GM13977 (cell line): ENCODE results near the gene NAT16.
A peak's percentile ranks its signal among the peaks of the same experiment; 100 is the strongest.

Experiments used
- DNase-seq: peaks from one replicate; pipeline ENCODE4 v3.0.0; 2012; ENCODE audit warnings: low spot score
- in situ Hi-C: fragments of 300-500 bp; cut with MboI; formaldehyde crosslinking; loops from one replicate; pipeline ENCODE4 v1.12.0; 2022; ENCODE audit warnings: low sequenced_read_pairs, low pct_unique_long_range_greater_than_20kb, mixed read lengths, inconsistent platforms; ENCODE audit not compliant: unreplicated experiment
- TF ChIP-seq, protein P1 (sequence below): IDR thresholded peaks from 2 replicates; pipeline ENCODE4 v1.5.1; 2012; ENCODE audit warnings: mild to moderate bottlenecking, control low read depth; ENCODE audit not compliant: insufficient read depth; ENCODE audit errors: extremely low read depth, missing control alignments

NAT16 gene

DNA sequence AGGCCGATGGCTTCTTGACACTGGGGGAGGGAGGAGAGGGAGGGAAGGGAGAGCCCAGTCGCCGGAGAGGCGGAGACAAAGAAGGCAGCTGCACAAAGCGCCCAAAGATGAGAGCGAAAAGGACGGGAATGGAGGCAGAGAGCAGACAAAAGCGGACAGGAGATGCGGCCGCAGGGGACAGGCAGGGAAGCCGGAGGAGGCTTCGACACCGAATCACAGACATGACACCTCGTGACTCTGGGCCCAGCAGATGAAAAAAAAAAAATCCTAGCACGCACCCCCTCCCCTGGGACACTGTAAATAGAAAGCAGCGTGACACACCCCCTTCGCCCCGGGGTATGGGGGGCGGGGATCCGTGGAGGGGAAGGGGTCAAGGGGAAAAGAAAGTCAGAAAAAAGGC lies 976 bp downstream of the NAT16 start:
- DNase-seq: no peak
- in situ Hi-C loops: no loop called here
- TF ChIP-seq, protein P1, sequence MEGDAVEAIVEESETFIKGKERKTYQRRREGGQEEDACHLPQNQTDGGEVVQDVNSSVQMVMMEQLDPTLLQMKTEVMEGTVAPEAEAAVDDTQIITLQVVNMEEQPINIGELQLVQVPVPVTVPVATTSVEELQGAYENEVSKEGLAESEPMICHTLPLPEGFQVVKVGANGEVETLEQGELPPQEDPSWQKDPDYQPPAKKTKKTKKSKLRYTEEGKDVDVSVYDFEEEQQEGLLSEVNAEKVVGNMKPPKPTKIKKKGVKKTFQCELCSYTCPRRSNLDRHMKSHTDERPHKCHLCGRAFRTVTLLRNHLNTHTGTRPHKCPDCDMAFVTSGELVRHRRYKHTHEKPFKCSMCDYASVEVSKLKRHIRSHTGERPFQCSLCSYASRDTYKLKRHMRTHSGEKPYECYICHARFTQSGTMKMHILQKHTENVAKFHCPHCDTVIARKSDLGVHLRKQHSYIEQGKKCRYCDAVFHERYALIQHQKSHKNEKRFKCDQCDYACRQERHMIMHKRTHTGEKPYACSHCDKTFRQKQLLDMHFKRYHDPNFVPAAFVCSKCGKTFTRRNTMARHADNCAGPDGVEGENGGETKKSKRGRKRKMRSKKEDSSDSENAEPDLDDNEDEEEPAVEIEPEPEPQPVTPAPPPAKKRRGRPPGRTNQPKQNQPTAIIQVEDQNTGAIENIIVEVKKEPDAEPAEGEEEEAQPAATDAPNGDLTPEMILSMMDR: no peak

DNA sequence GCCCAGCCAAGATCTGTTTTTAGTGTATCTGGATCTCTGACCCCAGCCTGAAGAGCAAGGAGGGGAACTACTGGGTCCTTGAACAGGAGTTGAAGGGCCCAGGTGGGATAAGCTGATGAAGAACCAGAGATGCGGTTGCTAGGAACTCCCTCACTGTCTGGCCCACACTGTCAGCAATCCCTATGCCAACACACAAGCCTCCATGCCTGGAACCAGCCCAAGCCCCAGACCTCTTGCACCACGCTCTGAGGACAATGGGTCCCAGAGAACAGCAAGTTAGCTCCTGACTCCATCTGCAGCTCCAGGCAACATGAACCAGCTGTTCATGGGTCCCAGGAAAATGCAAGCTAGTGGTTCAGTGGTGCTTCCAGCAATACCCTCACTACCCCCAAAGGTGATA lies 2.4 kb downstream of the NAT16 start:
- in situ Hi-C loops: no loop called here
- TF ChIP-seq, protein P1: no peak
- DNase-seq: no peak

DNA sequence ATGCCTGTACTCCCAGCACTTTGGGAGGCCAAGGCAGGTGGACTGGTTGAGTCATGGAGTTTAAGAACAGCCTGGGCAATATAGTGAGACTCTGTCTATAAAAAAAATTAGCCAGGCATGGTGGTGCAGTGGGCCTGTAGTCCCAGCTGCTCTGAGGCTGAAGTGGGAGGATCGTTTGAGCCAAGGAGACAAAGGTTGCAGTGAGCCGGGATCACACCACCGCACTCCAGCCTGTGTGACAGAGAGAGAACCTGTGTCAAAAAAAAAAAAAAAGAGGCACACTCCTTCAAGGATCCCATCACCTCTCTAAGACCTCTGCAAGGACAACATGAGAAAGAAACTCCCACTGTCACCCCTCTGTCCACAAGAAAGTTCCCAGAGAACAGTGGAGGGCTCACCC lies 4.4 kb downstream of the NAT16 start:
- TF ChIP-seq, protein P1: no peak
- in situ Hi-C loops: no loop called here
- DNase-seq: no peak

DNA sequence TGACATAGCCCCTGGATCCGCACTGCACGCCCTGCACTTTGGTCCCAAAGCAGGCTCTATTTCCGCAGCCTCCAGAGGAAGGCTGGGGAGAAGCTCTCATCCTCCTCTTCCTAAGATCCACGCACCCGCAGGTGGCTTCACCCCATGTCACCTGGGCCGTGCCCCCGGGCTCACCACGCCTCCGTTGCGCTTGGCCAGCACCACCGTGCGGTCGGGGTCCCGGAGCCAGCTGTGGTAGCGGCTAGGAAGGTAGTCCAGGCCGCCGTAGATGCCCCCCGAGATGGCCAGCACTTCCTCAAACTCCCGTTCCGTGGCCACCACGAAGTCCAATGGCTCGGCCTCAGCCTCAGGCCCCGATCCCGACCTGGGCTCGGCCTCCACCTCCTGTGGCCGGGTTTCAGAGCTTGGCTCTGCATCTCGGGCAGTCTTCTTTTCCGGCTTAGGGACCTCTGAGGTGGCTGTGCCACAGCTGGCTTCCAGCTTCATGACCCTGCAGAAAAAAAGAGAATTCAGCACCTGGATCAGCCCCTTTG lies 5.7 kb downstream of the NAT16 start:
- TF ChIP-seq, protein P1: no peak
- no peak for DNase-seq
- in situ Hi-C loops: no loop called here

DNA sequence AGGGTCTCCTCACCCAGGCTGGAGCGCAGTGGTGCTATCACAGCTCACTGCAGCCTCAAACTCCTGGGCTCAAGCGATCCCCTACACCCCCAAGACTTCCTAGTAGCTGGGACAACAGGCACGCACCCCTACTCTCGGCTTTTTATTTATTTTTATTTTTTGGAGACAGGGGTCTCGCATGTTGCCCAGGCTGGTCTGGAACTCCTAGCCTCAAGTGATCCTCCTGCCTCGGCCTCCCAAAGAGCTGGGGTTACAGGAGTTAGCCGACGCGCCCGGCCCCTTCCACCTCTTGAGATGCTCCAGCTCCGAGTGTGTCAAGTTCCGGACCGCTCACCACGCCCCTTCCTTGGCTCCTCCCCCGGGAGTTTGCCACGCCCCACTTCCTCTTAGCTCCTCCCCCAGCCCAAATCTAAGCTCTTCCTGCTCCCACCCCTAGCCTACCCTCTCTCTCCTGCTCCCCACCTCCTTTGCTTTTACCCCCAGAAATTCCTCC lies 6.3 kb downstream of the NAT16 start:
- DNase-seq: peak; percentile 90
- TF ChIP-seq, protein P1: no peak
- in situ Hi-C loops: no loop called here

DNA sequence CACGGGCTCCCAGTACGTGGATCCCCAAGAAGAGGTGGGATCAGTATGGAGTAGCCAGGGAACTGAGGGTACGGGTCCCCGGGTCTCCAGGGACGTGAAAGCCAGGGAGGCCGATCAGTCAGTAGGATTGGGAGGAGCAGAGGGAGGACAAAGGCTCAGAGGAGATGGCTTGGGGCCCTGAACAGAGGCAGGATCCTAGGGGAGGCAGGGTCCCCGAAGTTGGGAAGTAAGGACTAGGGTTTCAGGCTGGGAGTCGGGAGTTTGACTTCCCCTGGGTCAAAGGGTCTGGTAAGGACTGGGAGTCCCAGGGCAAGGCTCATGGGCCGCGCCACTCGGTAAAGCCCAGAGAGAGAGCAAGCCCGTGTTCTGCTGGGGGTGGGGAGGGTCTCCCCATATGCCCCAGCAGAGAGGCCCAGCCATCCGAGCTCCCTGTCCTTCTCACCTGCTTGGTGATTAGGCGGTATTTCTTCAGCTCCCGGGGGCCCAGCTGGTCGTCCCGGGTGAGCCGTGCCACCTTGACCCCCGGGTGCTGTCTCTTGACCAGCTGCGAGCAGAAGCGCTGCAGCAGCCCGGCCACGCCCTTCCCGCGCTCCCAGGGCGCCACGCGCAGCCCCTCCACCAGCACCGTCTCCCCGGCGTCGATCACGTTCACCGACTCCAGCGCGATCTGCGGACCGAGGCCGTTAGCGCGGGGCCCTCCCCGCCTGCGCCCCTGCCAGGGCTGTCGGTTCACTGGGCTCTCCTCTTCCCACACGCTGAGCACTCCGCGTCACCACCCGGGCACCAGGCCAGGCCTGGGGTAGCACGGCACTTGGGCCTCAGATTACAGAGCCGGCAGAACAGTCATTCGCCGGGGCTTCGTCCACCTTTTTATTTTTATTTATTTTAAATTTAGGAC lies 7.0 kb downstream of the NAT16 start:
- no peak for DNase-seq
- in situ Hi-C loops: no loop called here
- TF ChIP-seq, protein P1: no peak
